Measurements from ENCODE around the gene CNGA2.

The CNGA2 gene

DNA sequence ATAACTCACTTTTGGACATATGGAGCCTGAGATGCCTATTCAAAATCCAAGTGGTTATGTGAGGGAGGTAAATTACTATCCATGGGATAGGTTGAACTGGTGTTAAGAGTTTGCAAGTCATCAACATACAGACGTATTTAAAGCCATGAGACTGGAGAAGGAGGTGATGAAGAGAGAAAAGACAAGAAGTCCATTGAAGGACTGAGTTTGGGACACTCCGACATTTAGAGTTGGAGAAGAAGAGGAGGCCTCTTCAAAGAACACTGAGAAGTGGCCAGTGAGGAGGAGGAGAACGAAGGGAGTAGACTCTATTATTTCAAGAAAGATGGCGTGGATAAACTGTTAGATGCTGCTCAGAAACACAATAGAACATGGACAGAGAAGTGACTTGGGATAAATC, at the start of gene CNGA2:
Gene CNGA2, plus strand, starts transcription at position 301 of the 400 bp plus-strand sequence. CDS start 3,738 bp downstream, outside the sequence.
- H2AFZ ChIP-seq (ENCODE audit: low read depth, low read length, severe bottlenecking) = no peak within 1 kb of the TSS
- no peak for TF ChIP-seq EZH2phosphoT487 (conservative IDR thresholded peaks at IDR 0.05; ENCODE audit: low read length)
- TF ChIP-seq, protein P1, sequence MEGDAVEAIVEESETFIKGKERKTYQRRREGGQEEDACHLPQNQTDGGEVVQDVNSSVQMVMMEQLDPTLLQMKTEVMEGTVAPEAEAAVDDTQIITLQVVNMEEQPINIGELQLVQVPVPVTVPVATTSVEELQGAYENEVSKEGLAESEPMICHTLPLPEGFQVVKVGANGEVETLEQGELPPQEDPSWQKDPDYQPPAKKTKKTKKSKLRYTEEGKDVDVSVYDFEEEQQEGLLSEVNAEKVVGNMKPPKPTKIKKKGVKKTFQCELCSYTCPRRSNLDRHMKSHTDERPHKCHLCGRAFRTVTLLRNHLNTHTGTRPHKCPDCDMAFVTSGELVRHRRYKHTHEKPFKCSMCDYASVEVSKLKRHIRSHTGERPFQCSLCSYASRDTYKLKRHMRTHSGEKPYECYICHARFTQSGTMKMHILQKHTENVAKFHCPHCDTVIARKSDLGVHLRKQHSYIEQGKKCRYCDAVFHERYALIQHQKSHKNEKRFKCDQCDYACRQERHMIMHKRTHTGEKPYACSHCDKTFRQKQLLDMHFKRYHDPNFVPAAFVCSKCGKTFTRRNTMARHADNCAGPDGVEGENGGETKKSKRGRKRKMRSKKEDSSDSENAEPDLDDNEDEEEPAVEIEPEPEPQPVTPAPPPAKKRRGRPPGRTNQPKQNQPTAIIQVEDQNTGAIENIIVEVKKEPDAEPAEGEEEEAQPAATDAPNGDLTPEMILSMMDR (IDR thresholded peaks at IDR 0.05; ENCODE audit: insufficient read depth, low read length, poor library complexity, severe bottlenecking) = no peak
- no peak within 1 kb of the TSS for H3K4me3 ChIP-seq (ENCODE audit: insufficient read depth, low read length, poor library complexity, severe bottlenecking)
- H3K9me3 ChIP-seq (ENCODE audit: insufficient read depth, low read length) = no peaks in the 10 kb centered on the region
- no peak within 1 kb of the TSS for H3K27ac ChIP-seq (ENCODE audit: low read depth, low read length)
- no peaks in the 10 kb centered on the region for H3K36me3 ChIP-seq (ENCODE audit: low read length)
- no peaks in the 10 kb centered on the region for H3F3A ChIP-seq (ENCODE audit: insufficient read depth)
- H3K27me3 ChIP-seq (ENCODE audit: low read length) = no peaks in the 10 kb centered on the region
- no peaks in the 10 kb centered on the region for H4K20me1 ChIP-seq (ENCODE audit: low read depth, low read length)
- no peak within 1 kb of the TSS for H3K9ac ChIP-seq (ENCODE audit: low read length)
- no peaks in the 10 kb centered on the region for H3K9me2 ChIP-seq (replicated peaks; ENCODE audit: insufficient read depth, low read length)
- H3K4me2 ChIP-seq (ENCODE audit: low read depth, low read length, poor library complexity, severe bottlenecking) = no peak within 1 kb of the TSS
- H3K79me2 ChIP-seq (ENCODE audit: insufficient read depth, low read length) = no peaks in the 10 kb centered on the region

DNA sequence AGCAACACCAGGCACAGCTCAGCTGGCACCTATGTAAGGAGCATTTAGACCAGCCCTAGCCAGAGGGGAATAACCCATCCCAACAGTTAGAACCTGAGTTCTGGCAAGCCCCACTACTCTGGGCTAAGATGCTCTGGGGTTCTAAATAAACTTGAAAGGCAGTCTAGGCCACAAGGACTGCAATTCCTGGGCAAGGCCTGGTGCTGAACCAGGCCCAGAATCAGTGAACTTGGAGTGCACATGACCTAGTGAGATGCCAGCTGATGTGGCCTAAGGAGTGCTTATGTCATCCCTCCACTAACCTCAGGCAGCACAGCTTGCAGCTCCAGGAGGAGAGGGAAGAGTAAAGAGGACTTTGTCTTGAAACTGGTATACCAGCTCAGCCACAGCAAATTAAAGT, 46.9 kb upstream of the CNGA2 start:
- H3K27ac ChIP-seq (ENCODE audit: low read depth, low read length) = no peak overlapping the region
- no peak overlapping the region for H3K9ac ChIP-seq (ENCODE audit: low read length)
- H4K20me1 ChIP-seq (ENCODE audit: low read depth, low read length) = no peaks in the 10 kb centered on the region
- no peak overlapping the region for H3K4me3 ChIP-seq (ENCODE audit: insufficient read depth, low read length, poor library complexity, severe bottlenecking)
- no peak for TF ChIP-seq EZH2phosphoT487 (conservative IDR thresholded peaks at IDR 0.05; ENCODE audit: low read length)
- TF ChIP-seq, protein P1 (IDR thresholded peaks at IDR 0.05; ENCODE audit: insufficient read depth, low read length, poor library complexity, severe bottlenecking) = no peak
- H3K9me2 ChIP-seq (replicated peaks; ENCODE audit: insufficient read depth, low read length) = no peaks in the 10 kb centered on the region
- H3K36me3 ChIP-seq (ENCODE audit: low read length) = no peaks in the 10 kb centered on the region
- no peak overlapping the region for H3K4me2 ChIP-seq (ENCODE audit: low read depth, low read length, poor library complexity, severe bottlenecking)
- H3K79me2 ChIP-seq (ENCODE audit: insufficient read depth, low read length) = no peaks in the 10 kb centered on the region
- no peak overlapping the region for H2AFZ ChIP-seq (ENCODE audit: low read depth, low read length, severe bottlenecking)
- no peaks in the 10 kb centered on the region for H3K9me3 ChIP-seq (ENCODE audit: insufficient read depth, low read length)
- no peaks in the 10 kb centered on the region for H3F3A ChIP-seq (ENCODE audit: insufficient read depth)
- no peaks in the 10 kb centered on the region for H3K27me3 ChIP-seq (ENCODE audit: low read length)

DNA sequence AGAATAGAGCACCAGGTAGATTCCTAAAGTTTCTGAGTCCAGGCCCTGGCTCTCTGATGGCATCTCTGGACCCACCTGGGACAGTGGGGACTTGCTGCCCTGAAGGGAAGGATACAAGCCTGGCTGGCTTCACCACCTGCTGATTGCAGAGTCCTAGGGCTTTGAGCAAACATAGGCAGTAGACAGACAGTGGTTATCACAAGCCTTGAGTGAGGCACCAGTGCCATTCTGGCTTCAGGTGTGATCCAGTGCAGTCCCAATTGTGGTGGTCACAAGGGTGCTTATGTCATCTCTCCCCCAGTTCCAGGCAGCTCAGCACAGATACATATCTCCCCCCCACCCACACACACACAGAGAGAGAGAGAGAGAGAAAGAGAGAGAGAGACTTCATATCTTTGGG, 45.9 kb upstream of the CNGA2 start:
- H3K27me3 ChIP-seq (ENCODE audit: low read length) = no peaks in the 10 kb centered on the region
- TF ChIP-seq, protein P1 (IDR thresholded peaks at IDR 0.05; ENCODE audit: insufficient read depth, low read length, poor library complexity, severe bottlenecking) = no peak
- no peak for TF ChIP-seq EZH2phosphoT487 (conservative IDR thresholded peaks at IDR 0.05; ENCODE audit: low read length)
- no peak overlapping the region for H3K9ac ChIP-seq (ENCODE audit: low read length)
- no peak overlapping the region for H3K4me2 ChIP-seq (ENCODE audit: low read depth, low read length, poor library complexity, severe bottlenecking)
- no peak overlapping the region for H3K4me3 ChIP-seq (ENCODE audit: insufficient read depth, low read length, poor library complexity, severe bottlenecking)
- no peaks in the 10 kb centered on the region for H3K79me2 ChIP-seq (ENCODE audit: insufficient read depth, low read length)
- no peaks in the 10 kb centered on the region for H4K20me1 ChIP-seq (ENCODE audit: low read depth, low read length)
- no peaks in the 10 kb centered on the region for H3K9me3 ChIP-seq (ENCODE audit: insufficient read depth, low read length)
- no peaks in the 10 kb centered on the region for H3K36me3 ChIP-seq (ENCODE audit: low read length)
- H3K9me2 ChIP-seq (replicated peaks; ENCODE audit: insufficient read depth, low read length) = no peaks in the 10 kb centered on the region
- no peak overlapping the region for H3K27ac ChIP-seq (ENCODE audit: low read depth, low read length)
- H3F3A ChIP-seq (ENCODE audit: insufficient read depth) = no peaks in the 10 kb centered on the region
- no peak overlapping the region for H2AFZ ChIP-seq (ENCODE audit: low read depth, low read length, severe bottlenecking)
